Spleen (tissue), 7 donors: ENCODE results near the gene SUSD6.

Experiments
- CTCF ChIP-seq, 11 experiments: fragments of 200-600 bp in 7 of 11; fragments of 450-650 bp in 4 of 11; sonication (generic) in 4 of 11; IDR thresholded peaks in 8 of 11; conservative IDR thresholded peaks in 3 of 11; 1 replicate in 7 of 11; 2 replicates in 4 of 11; pipeline versions ENCODE4 v1.4.0 to v1.8.0; 2016 to 2021; ENCODE audit warnings: antibody characterized with exemption in 11 of 11, inconsistent platforms in 4 of 11, mild to moderate bottlenecking in 1 of 11
- POLR2AphosphoS5 ChIP-seq, 3 donors: sonication (generic); formaldehyde crosslinking; IDR thresholded peaks; one replicate each; pipeline ENCODE4 v1.5.1; 2017; ENCODE audit warnings: antibody characterized with exemption in 3 of 3
- donor health status: DM: no; HTN: no; CAD: no; lungs with moderate emphysema.
- donor health status: DM: no; HTN: no; CAD: no.
- donor health status: DM: no; HTN: no; CAD: no.

- no peak for TF ChIP-seq CTCF (IDR thresholded peaks at IDR 0.05 in 8 of 11, conservative IDR thresholded peaks at IDR 0.05 in 3 of 11)
- TF ChIP-seq POLR2AphosphoS5 (IDR thresholded peaks at IDR 0.05): no peak
These were observed 61.0 kb downstream of the SUSD6 start for GRCh38 chr14:69672356-69672755.
